Epithelial cell of prostate (primary cell): ENCODE results near the gene ZNG1F.
"Not testable (repeated sequence)": the region's sequence is repeated elsewhere in the genome, so short reads cannot be mapped to it uniquely, and the experiment has no call there.

Experiments used
- DNase-seq: peaks from one replicate; pipeline ENCODE4 v3.0.0-alpha.2; 2011; ENCODE audit warnings: low read depth, low spot score
- H3K27ac ChIP-seq: fragments of 450-650 bp; 2 replicates; pipeline ENCODE4 v1.5.1; 2017; ENCODE audit warnings: mild to moderate bottlenecking

Gene ZNG1F

DNA sequence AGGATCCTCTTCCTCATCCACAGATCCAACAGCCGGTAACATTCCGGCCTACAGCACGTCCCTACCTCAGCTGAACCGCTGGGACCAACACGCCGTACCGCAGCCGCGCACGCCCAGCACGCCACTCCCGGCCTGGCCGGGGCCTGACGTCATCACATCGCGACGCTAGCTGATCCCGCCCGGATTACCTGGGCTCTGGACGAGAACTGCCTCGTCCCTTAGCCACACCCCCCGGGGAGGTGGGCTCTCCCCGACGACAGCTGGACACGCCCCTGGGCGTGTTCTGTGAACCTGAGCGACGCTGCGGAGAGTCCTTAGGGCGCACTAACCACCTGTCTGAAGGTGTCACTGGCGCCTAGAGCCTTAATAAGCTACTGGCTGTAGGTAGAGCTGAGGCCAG lies at the start of gene ZNG1F:
ZNG1F (minus strand) TSS at position 101 of the 400 bp plus-strand sequence; CDS start at position 42, 59 bp downstream.
- not testable (repeated sequence) for DNase-seq

DNA sequence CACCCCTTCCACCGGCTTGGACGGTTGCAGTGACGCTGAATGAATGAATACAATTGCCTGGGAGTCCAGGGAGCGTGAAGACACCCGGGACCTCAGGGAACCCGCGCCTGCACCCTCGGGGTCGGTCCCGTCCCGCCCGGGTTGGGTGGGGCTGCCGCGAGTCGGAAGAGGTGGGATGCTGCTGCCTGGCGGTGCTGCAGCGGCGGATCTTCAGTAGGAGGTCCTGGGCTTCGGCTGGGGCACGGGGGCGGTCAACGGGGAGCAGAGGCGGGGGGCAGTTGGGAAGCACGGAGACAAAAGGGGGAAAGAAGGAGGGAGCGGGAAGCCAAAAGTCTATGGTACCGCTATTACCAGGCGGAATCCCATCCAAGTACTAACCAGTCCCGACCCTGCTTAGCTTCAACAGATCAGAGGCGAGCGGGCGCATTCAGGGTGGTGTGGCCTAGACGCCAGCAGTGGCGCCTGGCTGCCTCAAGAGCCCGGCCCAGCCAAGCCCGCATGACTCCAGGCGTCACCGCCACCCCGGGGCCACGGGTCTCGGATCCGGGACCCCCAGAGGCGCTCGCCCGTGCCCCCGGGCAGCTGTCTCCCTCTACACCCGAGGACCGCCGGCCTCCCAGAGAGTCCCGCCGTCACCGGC lies 48.1 kb upstream of the ZNG1F start:
- not testable (repeated sequence) for DNase-seq, H3K27ac ChIP-seq

More for the DNA sequence above, at the start of gene ZNG1F:
- not testable (repeated sequence) for H3K27ac ChIP-seq

- not testable (repeated sequence) for DNase-seq
These were observed 47.5 kb upstream of the ZNG1F start for GRCh38 chr9:41236486-41237109.

DNA sequence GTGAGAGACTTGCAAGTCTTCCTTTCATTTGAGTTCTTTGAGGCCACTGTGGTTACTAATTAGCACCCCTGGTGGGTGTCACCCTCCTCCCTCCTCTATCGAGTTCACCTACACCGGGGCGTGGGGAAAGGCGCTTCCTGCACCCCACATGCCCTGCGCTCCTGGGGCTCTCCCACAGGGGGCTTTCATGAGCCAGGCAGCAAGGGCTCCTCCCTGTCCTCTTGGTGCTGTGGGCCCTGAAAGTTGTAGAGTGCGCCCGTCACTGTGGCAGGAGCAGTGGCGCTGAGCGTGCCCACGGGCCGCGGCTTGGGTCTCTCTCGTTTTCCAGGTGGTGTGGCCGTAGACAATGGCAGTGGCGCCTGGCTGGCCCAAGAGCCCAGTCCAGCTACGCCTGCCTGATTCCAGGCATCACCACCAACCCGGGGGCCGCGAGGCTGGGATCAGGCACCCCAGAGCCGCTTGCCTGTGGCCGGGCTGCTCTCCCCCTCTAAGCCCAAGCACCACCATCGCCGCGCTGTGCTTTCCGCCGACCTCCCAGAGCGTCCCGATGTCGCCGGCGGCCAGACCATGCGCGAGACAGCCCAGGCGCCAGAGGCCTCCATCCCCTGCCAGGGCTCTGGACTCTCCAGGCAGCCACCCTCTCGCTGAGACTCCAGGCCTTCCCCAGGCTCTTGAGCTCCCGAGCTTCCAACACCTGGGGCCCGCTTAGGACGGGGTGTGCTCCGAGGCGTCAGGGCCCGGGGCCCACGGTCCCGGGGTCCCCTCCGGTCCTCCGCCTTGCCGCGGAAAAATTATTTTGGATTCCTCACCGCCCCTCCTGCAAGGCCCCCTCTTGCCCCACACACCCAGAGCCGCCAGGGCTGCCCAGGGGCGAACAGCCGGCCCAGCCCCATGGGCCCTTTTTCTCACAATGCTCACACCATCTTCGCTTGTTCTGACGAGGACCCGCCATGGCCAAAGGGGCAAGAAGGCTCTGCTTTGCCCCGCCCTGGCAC lies 46.0 kb upstream of the ZNG1F start:
- DNase-seq, H3K27ac ChIP-seq: not testable (repeated sequence)

More at GRCh38 chr9:41236486-41237109, 47.5 kb upstream of the ZNG1F start:
- not testable (repeated sequence) for H3K27ac ChIP-seq

GRCh38 chr9:41234221-41234620 lies 45.1 kb upstream of the ZNG1F start:
- DNase-seq, result not testable (repeated sequence)

GRCh38 chr9:41232326-41232725 lies 43.2 kb upstream of the ZNG1F start:
- not testable (repeated sequence) for DNase-seq, H3K27ac ChIP-seq

More at GRCh38 chr9:41234221-41234620, 45.1 kb upstream of the ZNG1F start:
- not testable (repeated sequence) for H3K27ac ChIP-seq

GRCh38 chr9:41230418-41230817 lies 41.3 kb upstream of the ZNG1F start:
- DNase-seq, H3K27ac ChIP-seq: not testable (repeated sequence)

GRCh38 chr9:41229408-41230401 lies 40.6 kb upstream of the ZNG1F start:
- no peak overlapping the region for H3K27ac ChIP-seq
- no peak for DNase-seq

DNA sequence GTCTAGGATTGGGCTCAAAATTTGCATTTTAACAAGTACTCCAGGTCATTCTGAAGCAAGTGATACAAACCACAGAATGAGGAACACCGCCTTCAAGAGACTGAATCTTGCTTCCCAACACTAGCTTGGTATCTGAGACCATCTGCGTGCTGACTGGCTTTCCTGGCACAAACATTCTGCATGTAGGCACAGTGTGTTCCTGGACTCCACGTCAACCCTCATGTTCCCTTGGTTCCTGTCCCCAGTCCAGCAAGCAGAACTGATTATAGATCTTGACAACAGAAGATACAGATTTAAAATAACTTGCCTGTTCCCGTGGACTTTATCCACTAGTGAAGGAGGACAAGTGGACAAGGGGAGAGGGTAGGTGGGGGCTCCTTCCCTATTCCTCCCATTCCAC lies 30.7 kb upstream of the ZNG1F start:
- H3K27ac ChIP-seq, DNase-seq: not testable (repeated sequence)

GRCh38 chr9:41188439-41188838 lies 678 bp downstream of the ZNG1F start:
- not testable (repeated sequence) for DNase-seq, H3K27ac ChIP-seq

DNA sequence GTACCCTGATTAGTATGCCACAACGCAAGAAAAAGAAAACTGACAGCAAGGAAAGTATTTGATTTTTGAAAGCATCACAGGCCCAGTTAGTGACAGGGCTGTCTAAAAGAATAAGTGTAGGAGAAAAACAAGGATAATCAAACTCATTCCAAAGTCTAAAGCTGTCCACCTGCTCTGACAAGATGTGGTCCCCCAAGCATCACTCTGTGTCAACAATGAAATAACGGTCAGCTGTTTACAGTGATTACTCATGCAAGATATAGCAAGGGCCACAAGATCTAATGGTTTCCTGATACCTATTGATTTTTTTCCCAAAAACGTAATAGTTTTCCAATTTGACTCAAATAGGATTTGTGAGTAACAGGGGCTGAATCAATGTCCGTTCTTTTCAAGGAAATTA lies 14.1 kb downstream of the ZNG1F start:
- not testable (repeated sequence) for H3K27ac ChIP-seq, DNase-seq

DNA sequence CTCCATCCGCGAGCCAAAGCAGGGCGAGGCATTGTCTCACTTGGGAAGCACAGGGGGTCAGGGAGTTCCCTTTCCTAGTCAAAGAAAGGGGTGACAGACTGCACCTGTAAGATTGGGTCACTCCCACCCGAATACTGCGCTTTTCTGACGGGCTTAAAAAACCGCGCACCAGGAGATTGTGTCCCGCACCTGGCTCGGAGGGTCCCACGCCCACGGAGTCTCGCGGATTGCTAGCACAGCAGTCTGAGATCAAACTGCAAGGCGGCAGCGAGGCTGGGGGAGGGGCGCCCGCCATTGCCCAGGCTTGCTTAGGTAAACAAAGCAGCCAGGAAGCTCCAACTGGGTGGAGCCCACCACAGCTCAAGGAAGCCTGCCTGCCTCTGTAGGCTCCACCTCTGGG lies 39.0 kb downstream of the ZNG1F start:
- not testable (repeated sequence) for H3K27ac ChIP-seq, DNase-seq

DNA sequence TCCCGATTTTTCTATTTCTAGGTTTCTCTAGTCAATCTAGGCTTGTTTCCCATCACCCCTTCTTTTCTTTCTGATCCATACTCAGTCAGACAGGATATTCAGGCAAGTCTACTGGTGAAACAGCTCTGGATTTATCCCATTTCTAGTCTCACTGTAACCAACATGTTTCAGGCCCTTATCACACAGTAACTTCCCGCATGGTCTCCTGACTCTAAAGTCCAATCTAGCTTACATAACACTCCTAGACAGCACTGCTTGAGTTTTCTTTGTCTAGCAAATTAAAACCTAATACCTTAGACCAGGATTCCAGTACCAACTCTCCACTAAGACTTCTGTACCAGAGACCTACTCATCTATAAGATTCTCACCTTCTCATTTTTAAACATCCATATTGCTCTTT lies 47.2 kb downstream of the ZNG1F start:
- DNase-seq, H3K27ac ChIP-seq: not testable (repeated sequence)

- not testable (repeated sequence) for DNase-seq, H3K27ac ChIP-seq
These were observed 60.5 kb downstream of the ZNG1F start, which contains the start of gene FOXD4L6 for GRCh38 chr9:41128581-41128980. TSS of gene FOXD4L6 (minus strand) at chr9:41128681. CDS start at chr9:41128383, 298 bp downstream.

DNA sequence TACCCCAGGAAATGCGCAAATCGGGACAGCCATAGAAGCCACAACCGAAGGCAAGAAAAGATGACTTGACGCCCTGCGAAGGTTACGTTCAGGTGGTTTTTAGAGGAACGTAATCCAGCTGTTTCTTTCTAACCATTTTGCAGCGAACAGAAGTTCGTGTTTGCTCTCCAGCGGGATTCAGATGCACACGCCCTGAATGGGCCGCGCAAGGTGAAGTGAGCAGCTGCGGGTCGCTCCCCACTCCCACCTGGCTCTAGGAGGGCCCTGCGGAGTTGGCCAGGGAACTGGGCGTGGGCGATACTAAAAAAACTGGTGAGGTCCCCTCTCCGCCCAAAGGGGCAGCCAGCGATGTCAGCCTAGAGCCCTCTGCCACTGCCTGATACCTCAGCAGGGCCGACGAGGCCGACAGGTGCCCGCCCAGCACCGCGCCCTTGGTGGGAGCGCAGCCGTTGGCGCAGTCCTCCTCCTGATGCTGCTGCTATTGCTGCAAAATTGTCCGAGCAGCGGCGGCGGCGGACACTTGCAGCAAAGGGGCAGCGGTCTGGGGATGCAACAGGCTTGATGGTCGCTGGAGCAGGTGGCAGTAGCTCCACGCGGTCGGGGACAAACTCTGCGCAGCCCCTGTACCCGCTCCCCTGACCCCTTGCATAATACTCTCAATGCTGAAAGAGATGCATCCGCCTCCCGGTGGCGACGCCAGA lies 62.2 kb downstream of the ZNG1F start:
- not testable (repeated sequence) for H3K27ac ChIP-seq, DNase-seq

- H3K27ac ChIP-seq, DNase-seq: not testable (repeated sequence)
These were observed 63.2 kb downstream of the ZNG1F start for GRCh38 chr9:41125936-41126335.

GRCh38 chr9:41125109-41125658 lies 63.9 kb downstream of the ZNG1F start:
- DNase-seq, H3K27ac ChIP-seq: not testable (repeated sequence)
